A204.1 (cell line): ENCODE results near the gene HAP1.
"Not testable (repeated sequence)": the region's sequence is repeated elsewhere in the genome, so short reads cannot be mapped to it uniquely, and the experiment has no call there.

Experiments used
- FAIRE-seq: peaks from 2 replicates; lab custom pipeline; 2012; peaks lifted over from hg19 to GRCh38; lab: Jason Lieb, UNC

The HAP1 gene

DNA sequence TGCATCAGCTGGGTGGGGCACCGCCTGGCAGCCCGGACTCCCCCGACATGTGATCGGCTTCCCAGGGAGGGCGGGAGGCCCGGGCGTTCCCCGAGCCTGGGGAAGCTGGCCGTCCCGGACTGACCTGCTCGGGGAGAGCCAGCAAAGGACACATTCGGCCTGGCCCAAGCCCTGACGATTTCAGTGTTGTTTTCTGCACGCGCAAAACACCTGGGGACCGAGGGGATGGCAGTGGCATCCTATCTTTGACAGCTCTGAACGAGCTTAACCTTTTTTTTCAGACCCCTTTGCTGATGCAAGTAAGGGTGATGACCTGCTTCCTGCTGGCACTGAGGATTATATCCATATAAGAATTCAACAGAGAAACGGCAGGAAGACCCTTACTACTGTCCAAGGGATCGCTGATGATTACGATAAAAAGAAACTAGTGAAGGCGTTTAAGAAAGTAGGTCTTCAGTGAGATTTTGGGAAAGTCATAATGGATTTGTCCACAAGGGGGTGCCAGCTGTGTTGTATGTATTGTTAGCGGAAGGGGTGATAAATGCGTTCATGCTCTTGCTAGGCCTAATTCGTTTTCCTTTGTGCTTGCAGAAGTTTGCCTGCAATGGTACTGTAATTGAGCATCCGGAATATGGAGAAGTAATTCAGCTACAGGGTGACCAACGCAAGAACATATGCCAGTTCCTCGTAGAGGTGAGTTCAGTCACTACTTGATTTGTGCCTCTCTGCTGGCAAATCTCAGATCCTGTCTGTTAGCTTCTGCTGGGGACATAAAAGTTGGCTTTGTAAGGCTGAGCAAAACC, 44.7 kb downstream of the HAP1 start:
- FAIRE-seq = no peak

DNA sequence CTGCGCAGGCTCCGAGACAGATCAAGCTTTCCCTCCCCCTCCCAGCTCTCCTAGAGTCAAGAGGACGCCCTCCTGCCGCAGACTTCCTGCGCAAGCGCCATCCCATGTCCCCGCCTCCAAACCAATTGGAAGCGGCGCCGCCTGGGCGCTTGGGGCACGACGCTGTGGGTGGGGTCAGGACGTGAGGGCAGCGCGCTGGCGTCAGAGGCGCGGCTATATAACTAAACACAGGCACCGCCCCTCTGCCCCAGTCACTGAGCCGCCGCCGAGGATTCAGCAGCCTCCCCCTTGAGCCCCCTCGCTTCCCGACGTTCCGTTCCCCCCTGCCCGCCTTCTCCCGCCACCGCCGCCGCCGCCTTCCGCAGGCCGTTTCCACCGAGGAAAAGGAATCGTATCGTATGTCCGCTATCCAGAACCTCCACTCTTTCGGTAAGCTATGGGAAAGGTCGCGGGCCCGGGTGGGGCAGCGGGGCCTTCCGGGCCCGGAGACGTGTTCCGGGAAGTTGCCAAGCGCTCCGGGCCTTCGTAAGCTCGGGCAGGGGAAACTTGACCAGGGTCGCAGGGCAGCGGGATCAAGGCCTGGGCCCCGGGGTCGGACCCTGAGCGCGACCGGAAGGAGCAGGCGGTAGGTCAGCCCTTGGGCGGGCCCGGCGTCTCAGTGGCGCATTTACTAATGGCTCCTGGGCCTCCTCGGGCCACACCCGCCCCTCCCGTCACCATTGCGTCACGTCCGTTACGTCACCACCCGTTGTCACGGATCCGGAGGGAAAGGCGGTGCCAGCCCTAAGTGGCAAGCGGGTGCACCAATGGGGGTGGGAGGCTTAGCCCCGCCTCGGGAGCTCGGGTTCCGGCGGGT, 45.6 kb downstream of the HAP1 start, which contains the start of gene EIF1:
EIF1 (plus strand) TSS at position 245 of the 856 bp plus-strand sequence; CDS start at position 399, 154 bp downstream.
- peak; percentile 89 for FAIRE-seq

DNA sequence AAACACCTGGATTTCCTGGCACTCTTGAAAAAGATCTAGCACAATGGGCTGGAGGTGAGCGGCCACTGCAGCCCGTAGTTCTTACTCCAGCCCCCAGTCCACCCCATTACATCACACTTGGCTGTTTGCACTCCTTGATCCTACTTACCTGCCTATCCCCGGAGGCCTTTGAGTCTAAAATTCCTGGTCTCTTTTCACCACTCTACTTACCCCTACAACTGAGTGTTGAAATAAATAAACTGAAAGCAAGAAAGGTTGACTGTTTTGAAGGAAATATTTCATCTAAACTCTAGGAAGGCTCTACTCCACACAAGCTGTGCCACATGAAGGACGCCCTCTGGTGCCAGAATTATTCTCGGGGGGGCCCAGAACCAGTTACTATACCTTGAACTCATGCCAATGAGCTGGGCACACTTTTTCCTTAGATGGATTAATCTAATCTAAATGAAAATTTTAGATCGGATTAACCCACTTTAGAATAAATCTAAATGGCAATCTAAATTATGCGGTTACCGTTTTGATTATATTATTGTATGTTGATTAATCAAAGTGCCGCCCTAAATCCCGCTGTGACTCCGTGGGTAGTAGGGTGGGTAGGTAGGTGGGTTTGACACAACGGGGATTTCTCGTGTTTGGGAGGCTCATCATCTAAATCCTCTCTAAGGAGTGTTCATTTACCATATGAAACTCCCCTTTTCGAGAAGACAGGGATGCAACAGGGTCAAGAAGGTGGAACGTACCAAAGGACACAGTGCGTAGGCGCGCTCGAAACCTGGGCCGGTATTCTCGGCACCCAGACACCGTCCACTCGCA, 46.4 kb downstream of the HAP1 start:
- FAIRE-seq = no peak

DNA sequence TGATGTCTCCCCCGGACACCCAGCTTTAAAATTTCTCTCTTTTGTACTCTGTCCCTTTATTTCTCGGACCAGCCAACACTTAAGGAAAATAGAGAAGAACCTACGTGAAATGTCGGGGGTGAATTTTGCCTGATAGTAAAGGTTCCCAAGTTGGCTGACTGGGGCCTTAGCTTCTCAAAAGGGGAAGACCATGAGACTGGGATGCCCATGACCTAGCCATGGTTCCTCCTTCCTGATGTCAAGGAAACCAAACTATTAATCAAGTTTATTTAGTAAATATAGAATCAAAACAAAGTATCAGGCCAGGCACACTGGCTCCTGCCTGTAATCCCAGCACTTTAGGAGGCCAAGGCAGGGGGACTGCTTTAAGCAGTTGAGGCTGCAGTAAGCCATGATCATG, 48.2 kb downstream of the HAP1 start:
- no peak for FAIRE-seq

DNA sequence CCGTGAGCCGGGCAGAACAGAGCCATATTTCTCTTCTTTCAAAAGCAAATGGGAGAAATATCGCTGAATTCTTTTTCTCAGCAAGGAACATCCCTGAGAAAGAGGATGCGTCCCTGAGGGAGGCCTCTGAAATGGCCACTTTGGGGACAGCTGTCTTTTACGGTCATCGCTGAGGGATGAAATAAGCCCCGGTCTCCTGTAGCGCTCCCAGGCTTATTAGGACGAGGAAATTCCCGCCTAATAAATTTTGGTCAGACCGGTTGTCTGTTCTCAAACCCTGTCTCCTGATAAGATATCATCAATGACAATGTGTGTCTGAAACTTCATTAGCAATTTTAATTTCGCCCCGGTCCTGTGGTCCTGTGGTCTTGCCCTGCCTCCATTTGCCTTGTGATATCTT, 48.7 kb downstream of the HAP1 start:
- not testable (repeated sequence) for FAIRE-seq

- FAIRE-seq = no peak
Measured at GRCh38 chr17:41684035-41684434, 50.4 kb downstream of the HAP1 start.

DNA sequence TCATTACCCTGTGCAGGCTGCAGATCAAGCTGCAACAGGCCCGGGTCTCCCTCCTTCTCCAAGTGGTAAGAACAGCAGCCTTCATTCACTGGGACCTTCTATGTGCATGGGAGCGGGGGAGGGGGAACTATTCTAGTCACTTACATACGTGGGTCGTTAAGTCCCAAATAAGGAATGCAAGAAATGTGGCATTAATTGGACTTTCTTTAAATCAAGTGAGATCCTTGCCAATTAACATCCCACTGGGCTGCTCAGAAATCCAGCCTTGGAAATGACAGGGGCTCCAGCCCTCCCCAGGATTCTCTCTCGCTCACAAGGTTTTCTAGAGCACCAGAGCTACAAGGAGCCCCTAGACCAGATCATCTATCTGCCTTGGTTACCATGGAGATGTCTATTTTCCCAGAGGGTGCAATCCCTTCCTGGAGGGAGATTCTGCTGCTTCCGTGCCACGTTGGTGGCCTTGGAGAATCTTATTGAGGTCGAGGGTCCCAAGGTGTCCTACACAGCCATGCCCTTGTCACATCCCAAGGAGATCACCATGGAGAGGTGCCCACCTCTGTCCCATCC, 50.9 kb downstream of the HAP1 start:
- FAIRE-seq = no peak

GRCh38 chr17:41682631-41683030, 51.8 kb downstream of the HAP1 start:
- FAIRE-seq = no peak

- FAIRE-seq = no peak
Measured at GRCh38 chr17:41681776-41682175, 52.7 kb downstream of the HAP1 start.

GRCh38 chr17:41680426-41681040, 53.9 kb downstream of the HAP1 start:
- no peak for FAIRE-seq

DNA sequence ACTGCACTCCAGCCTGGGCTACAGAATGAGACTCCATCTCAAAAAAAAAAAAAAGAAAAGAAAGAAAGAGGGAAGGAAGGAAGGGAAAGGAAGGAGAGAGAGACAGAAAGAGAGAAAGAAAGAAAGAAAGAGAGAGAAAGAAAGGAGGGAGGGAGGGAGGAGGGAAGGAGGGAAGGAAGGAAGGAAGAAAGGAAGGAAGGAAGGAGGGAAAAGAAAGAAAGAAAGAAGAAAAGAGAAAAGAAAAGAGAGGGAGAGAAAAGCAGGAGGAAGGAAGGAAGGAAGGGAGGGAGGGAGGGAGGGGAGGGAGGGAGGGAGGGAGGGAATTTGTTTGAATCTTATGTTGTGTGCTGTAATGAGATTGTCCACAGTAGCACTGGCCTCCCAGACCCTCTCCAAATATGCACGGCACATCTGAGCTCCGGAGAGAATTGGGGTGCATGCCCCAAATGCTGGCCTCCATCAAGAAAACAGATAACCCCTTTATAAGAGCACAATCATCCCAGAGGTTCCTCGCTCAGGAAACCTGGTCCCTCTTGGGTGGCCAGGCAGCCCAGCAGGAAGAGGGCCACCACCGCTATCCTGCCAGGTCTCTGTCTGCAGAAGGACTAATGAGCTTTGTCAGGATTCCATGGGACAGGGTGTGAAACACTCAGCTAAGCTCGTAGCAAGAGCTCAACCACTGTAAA, 54.6 kb downstream of the HAP1 start:
- FAIRE-seq = no peak

- no peak for FAIRE-seq
Measured at GRCh38 chr17:41678907-41679739, 55.3 kb downstream of the HAP1 start.

DNA sequence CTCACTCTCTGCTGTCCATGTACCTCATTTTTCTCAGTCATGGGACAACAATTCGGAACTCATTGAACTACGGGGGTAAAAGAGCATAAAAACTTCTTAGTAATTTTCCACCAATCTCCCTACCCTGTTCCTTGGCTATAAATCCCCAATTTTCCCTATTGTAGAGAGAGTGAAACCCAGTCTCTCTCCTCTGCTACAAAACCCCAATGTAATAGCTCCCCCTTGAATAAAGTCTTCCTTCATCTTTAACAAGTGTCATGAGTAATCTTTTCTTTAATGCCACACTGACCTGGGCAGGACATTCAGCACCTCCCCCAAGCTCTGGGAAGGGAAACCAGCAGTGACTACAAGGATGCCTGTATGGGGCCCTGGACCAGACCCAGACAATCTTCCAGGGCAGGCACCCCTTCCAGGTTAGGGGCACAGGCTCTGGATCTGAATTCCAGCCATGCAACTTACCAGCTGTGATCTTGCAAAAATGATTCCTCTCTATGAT, 56.0 kb downstream of the HAP1 start:
- no peak for FAIRE-seq

DNA sequence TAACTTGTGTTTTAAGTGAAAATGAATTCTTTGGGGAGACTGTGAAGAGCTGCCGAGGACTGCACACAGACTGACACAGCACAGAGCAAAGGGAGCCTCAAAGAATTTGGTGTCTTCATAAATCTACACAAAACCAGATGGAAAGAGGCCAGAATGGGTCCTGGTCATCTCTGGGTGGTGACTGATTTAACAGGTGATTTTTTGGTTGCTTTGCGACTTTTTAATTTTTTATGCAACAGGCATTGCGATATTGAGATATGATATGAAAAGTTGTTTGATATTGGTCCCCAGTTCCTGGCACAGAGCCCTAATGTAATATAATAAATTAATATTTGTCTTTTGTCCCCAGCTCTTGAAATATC, 58.4 kb downstream of the HAP1 start:
- FAIRE-seq = no peak

DNA sequence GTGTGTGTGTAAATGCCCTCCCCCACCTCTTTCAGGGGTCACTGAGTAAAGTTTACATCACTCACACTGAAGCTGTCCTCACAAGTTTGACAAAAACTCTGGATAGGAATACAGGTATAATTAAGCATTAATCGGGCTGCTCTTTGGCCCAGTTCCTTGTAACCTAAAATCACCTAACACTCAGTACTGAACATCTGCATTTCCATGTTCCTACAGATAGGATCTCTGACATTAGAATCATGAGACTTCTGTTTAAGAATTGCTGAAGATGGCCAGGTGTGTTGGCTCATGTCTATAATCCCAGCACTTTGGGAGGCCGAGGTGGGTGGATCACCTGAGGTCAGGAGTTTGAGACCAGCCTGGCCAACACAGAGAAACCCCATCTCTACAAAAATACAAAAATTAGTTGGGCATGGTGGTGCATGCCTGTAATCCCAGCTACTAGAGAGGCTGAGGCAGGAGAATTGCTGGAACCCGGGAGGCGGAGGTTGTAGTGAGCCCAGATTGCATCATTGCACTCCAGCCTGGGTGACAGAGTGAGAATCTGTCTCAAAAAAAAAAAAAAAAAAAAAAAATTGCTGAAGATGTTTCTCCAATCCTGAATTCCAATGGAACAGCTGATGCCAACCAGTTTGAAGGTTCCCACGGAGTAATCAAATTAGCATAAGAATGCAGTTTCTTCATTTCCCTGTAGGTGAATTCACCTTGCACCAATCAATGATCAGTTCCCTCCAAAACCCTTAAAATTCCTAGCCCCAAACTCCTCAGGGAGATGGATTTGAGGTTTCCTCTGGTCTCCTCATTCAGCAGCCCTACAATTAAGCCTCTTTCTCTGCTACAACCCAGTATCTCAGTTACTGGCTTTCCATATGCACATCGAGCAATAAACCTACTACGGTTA, 59.0 kb downstream of the HAP1 start:
- FAIRE-seq = not testable (repeated sequence)
